ENCODE results near the gene TXNDC12. TPM values are rescaled to one million over a fixed set of nuclear protein-coding genes. Genes with fewer than 3 reads are reported as not detected.
"Not testable (repeated sequence)": the region's sequence is repeated elsewhere in the genome, so short reads cannot be mapped to it uniquely, and the experiment has no call there.

The TXNDC12 gene
- total and polyA plus RNA-seq, 2 donors (not counting 1 experiment from before 2014, with no cell fraction given), result 12.6 to 38.9 TPM

- Mint-ChIP-seq H3K4me3 (no peak overlapping the region), H3K27ac (no peak overlapping the region), H3K4me1 (peaks cover 1% of the 10 kb centered on the region), H3K27me3 (no peaks in the 10 kb centered on the region), H3K9me3 (ENCODE audit: insufficient read depth) (no peaks in the 10 kb centered on the region)
- DNase-seq (no peak), ATAC-seq (ENCODE audit: low read depth) (no peak)
- WGBS (ENCODE audit: insufficient coverage), result 92% methylated on average over 3 of the region's 3 CpGs
- POLR2A ChIA-PET, result no interaction called here
- H3K27ac ChIP-seq (ENCODE audit: low read length in 2 of 2), result no peak overlapping the region
- TF ChIP-seq, protein P1, sequence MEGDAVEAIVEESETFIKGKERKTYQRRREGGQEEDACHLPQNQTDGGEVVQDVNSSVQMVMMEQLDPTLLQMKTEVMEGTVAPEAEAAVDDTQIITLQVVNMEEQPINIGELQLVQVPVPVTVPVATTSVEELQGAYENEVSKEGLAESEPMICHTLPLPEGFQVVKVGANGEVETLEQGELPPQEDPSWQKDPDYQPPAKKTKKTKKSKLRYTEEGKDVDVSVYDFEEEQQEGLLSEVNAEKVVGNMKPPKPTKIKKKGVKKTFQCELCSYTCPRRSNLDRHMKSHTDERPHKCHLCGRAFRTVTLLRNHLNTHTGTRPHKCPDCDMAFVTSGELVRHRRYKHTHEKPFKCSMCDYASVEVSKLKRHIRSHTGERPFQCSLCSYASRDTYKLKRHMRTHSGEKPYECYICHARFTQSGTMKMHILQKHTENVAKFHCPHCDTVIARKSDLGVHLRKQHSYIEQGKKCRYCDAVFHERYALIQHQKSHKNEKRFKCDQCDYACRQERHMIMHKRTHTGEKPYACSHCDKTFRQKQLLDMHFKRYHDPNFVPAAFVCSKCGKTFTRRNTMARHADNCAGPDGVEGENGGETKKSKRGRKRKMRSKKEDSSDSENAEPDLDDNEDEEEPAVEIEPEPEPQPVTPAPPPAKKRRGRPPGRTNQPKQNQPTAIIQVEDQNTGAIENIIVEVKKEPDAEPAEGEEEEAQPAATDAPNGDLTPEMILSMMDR (IDR thresholded peaks at IDR 0.05), result no peak
- TF ChIP-seq EZH2 (IDR thresholded peaks at IDR 0.05; ENCODE audit: borderline replicate concordance, insufficient read depth, low read depth, low read length, poor library complexity, severe bottlenecking), result no peak
- no peak overlapping the region for H3K4me2 ChIP-seq (replicated peaks; ENCODE audit: low read depth, low read length, poor library complexity, severe bottlenecking)
- peaks cover 59% of the 10 kb centered on the region for H4K20me1 ChIP-seq (ENCODE audit: control insufficient read depth, insufficient read depth, low read length, poor library complexity, severe bottlenecking)
- peaks cover 3 to 18% of the 10 kb centered on the region in 2 experiments for H3K36me3 ChIP-seq (replicated peaks in 1 of 2; ENCODE audit: control extremely low read depth in 1 of 2, control insufficient read depth in 1 of 2, extremely low read depth in 1 of 2, insufficient read depth in 2 of 2, low read length in 1 of 2)
- no peaks in the 10 kb centered on the region for H3K27me3 ChIP-seq (replicated peaks in 1 of 4; ENCODE audit: control extremely low read depth in 1 of 4, control insufficient read depth in 3 of 4, insufficient read depth in 4 of 4, low read length in 3 of 4)
- no peak overlapping the region for H3K9ac ChIP-seq (ENCODE audit: low read length)
- CTCF ChIA-PET, result interaction anchor here (0.6 to 1.1 kb wide), 2 partner anchors 15 to 826 kb away, joined by 3 to 4 read pairs; no protein-coding TSS in a partner anchor
- no peaks in the 10 kb centered on the region for H3K9me3 ChIP-seq (ENCODE audit: control extremely low read depth in 1 of 3, control insufficient read depth in 2 of 3, insufficient read depth in 1 of 3, low read length in 2 of 3)
- H3K4me3 ChIP-seq (ENCODE audit: control extremely low read depth in 1 of 5, extremely low read depth in 1 of 5, insufficient read depth in 1 of 5, low read depth in 2 of 5, low read length in 4 of 5), result no peak overlapping the region
- H2AFZ ChIP-seq (ENCODE audit: insufficient read depth, low read depth, low read length, poor library complexity, severe bottlenecking), result no peak overlapping the region
- H3K4me1 ChIP-seq (ENCODE audit: control insufficient read depth in 2 of 2, insufficient read depth in 2 of 2, low read length in 2 of 2), result no peaks in the 10 kb centered on the region
- peaks cover 16% of the 10 kb centered on the region for H3K79me2 ChIP-seq (ENCODE audit: control insufficient read depth, insufficient read depth, low read length)
- intact Hi-C loops (cut with micrococcal nuclease), result no loop called here
Observed at GRCh38 chr1:52080014-52080415, 25.0 kb upstream of the TXNDC12 start.

DNA sequence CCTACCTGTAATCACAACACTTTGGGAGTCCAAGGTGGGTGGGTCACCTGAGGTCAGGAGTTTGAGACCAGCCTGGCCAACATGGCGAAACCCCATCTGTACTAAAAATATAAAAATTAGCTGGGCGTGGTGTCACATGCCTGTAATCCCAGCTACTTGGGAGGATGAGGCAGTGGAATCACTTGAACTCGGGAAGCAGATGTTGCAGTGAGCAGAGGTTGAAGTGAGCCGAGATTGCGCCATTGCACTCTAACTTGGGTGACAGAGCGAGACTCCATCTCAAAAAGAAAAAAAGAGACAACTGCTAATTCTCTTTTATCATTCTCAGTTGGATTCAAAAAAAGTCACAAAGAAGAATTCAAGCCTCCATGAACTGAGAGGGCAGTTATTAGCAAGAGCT, 22.3 kb upstream of the TXNDC12 start:
- H3K27ac Mint-ChIP-seq; H3K4me1 Mint-ChIP-seq; H3K9ac ChIP-seq (ENCODE audit: low read length); H3K4me3 ChIP-seq (ENCODE audit: control extremely low read depth in 1 of 5, extremely low read depth in 1 of 5, insufficient read depth in 1 of 5, low read depth in 2 of 5, low read length in 4 of 5); H3K4me1 ChIP-seq (ENCODE audit: control insufficient read depth in 2 of 2, insufficient read depth in 2 of 2, low read length in 2 of 2); H2AFZ ChIP-seq (ENCODE audit: insufficient read depth, low read depth, low read length, poor library complexity, severe bottlenecking); CTCF ChIA-PET; H3K4me2 ChIP-seq (replicated peaks; ENCODE audit: low read depth, low read length, poor library complexity, severe bottlenecking); ATAC-seq (ENCODE audit: low read depth); H3K27ac ChIP-seq (ENCODE audit: low read length in 2 of 2); intact Hi-C loops (cut with micrococcal nuclease); POLR2A ChIA-PET; H3K9me3 ChIP-seq (ENCODE audit: control extremely low read depth in 1 of 3, control insufficient read depth in 2 of 3, insufficient read depth in 1 of 3, low read length in 2 of 3); H3K9me3 Mint-ChIP-seq (ENCODE audit: insufficient read depth); H3K27me3 ChIP-seq (replicated peaks in 1 of 4; ENCODE audit: control extremely low read depth in 1 of 4, control insufficient read depth in 3 of 4, insufficient read depth in 4 of 4, low read length in 3 of 4); DNase-seq; H3K4me3 Mint-ChIP-seq; H3K27me3 Mint-ChIP-seq: not testable (repeated sequence)
- Histone ChIP-seq H4K20me1 (ENCODE audit: control insufficient read depth, insufficient read depth, low read length, poor library complexity, severe bottlenecking) (peaks cover 50% of the 10 kb centered on the region), H3K79me2 (ENCODE audit: control insufficient read depth, insufficient read depth, low read length) (peaks cover 33% of the 10 kb centered on the region), H3K36me3 (replicated peaks in 1 of 2; ENCODE audit: control extremely low read depth in 1 of 2, control insufficient read depth in 1 of 2, extremely low read depth in 1 of 2, insufficient read depth in 2 of 2, low read length in 1 of 2) (peaks cover 3 to 24% of the 10 kb centered on the region in 2 experiments)
- WGBS (ENCODE audit: insufficient coverage), result 100% methylated on average over 2 of the region's 6 CpGs

Data from B cell (primary cell).